Stimulated activated CD4-positive, alpha-beta T cell treated with anti-CD3 and anti-CD28 coated beads, Interleukin-4, amount 100 ng/mL, for 1 hour (primary cell): Measurements from ENCODE around the gene LHFPL3.

Experiments
- DNase-seq: peaks from one replicate; pipeline ENCODE4 v3.0.0-alpha.2; 2020

LHFPL3 gene

GRCh38 chr7:104945599-104945956 lies 617.2 kb downstream of the LHFPL3 start:
- no peak for DNase-seq

GRCh38 chr7:104946338-104946737 lies 617.9 kb downstream of the LHFPL3 start:
- DNase-seq = no peak

- no peak for DNase-seq
Measured at GRCh38 chr7:104950006-104950405, 621.6 kb downstream of the LHFPL3 start.

GRCh38 chr7:104950754-104951153 lies 622.4 kb downstream of the LHFPL3 start:
- no peak for DNase-seq

- no peak for DNase-seq
Measured at GRCh38 chr7:104951546-104951945, 623.1 kb downstream of the LHFPL3 start.

GRCh38 chr7:104955276-104955675 lies 626.9 kb downstream of the LHFPL3 start:
- no peak for DNase-seq
